ENCODE measurements around the gene CTIF. TPM values are rescaled to one million over a fixed set of nuclear protein-coding genes. Genes with fewer than 3 reads are reported as not detected.
A peak's percentile ranks its signal among the peaks of the same experiment; 100 is the strongest.

Gene CTIF
- total and polyA plus RNA-seq, 2 experiments from 2014 or later: 8.6 to 14.4 TPM

GRCh38 chr18:48850822-48851598 is 312.2 kb downstream of the CTIF start:
- TF ChIP-seq ZNF331 (CRISPR knock-in tag; IDR thresholded peaks at IDR 0.05; ENCODE audit: low read depth) (no peak), EZH2phosphoT487 (IDR thresholded peaks at IDR 0.05; ENCODE audit: unreplicated experiment) (no peak), CTCF (conservative IDR thresholded peaks at IDR 0.05; ENCODE audit: low read depth in 2 of 2) (no peak), POLR2AphosphoS5 (IDR thresholded peaks at IDR 0.05; ENCODE audit: low read depth) (no peak), ETS1 (IDR thresholded peaks at IDR 0.05) (no peak), CREB1 (CRISPR knock-in tag; IDR thresholded peaks at IDR 0.05; ENCODE audit: low read depth) (no peak), EZH2 (IDR thresholded peaks at IDR 0.05; ENCODE audit: low read depth, unreplicated experiment) (no peak), ZNF114 (CRISPR knock-in tag; IDR thresholded peaks at IDR 0.05) (no peak), STAT1 (IDR thresholded peaks at IDR 0.05; ENCODE audit: unreplicated experiment) (no peak), REST (IDR thresholded peaks at IDR 0.05; ENCODE audit: unreplicated experiment) (no peak), JUNB (IDR thresholded peaks at IDR 0.05; ENCODE audit: unreplicated experiment) (no peak), NANOG (IDR thresholded peaks at IDR 0.05; ENCODE audit: borderline replicate concordance) (no peak)
- TF ChIP-seq, protein P1, sequence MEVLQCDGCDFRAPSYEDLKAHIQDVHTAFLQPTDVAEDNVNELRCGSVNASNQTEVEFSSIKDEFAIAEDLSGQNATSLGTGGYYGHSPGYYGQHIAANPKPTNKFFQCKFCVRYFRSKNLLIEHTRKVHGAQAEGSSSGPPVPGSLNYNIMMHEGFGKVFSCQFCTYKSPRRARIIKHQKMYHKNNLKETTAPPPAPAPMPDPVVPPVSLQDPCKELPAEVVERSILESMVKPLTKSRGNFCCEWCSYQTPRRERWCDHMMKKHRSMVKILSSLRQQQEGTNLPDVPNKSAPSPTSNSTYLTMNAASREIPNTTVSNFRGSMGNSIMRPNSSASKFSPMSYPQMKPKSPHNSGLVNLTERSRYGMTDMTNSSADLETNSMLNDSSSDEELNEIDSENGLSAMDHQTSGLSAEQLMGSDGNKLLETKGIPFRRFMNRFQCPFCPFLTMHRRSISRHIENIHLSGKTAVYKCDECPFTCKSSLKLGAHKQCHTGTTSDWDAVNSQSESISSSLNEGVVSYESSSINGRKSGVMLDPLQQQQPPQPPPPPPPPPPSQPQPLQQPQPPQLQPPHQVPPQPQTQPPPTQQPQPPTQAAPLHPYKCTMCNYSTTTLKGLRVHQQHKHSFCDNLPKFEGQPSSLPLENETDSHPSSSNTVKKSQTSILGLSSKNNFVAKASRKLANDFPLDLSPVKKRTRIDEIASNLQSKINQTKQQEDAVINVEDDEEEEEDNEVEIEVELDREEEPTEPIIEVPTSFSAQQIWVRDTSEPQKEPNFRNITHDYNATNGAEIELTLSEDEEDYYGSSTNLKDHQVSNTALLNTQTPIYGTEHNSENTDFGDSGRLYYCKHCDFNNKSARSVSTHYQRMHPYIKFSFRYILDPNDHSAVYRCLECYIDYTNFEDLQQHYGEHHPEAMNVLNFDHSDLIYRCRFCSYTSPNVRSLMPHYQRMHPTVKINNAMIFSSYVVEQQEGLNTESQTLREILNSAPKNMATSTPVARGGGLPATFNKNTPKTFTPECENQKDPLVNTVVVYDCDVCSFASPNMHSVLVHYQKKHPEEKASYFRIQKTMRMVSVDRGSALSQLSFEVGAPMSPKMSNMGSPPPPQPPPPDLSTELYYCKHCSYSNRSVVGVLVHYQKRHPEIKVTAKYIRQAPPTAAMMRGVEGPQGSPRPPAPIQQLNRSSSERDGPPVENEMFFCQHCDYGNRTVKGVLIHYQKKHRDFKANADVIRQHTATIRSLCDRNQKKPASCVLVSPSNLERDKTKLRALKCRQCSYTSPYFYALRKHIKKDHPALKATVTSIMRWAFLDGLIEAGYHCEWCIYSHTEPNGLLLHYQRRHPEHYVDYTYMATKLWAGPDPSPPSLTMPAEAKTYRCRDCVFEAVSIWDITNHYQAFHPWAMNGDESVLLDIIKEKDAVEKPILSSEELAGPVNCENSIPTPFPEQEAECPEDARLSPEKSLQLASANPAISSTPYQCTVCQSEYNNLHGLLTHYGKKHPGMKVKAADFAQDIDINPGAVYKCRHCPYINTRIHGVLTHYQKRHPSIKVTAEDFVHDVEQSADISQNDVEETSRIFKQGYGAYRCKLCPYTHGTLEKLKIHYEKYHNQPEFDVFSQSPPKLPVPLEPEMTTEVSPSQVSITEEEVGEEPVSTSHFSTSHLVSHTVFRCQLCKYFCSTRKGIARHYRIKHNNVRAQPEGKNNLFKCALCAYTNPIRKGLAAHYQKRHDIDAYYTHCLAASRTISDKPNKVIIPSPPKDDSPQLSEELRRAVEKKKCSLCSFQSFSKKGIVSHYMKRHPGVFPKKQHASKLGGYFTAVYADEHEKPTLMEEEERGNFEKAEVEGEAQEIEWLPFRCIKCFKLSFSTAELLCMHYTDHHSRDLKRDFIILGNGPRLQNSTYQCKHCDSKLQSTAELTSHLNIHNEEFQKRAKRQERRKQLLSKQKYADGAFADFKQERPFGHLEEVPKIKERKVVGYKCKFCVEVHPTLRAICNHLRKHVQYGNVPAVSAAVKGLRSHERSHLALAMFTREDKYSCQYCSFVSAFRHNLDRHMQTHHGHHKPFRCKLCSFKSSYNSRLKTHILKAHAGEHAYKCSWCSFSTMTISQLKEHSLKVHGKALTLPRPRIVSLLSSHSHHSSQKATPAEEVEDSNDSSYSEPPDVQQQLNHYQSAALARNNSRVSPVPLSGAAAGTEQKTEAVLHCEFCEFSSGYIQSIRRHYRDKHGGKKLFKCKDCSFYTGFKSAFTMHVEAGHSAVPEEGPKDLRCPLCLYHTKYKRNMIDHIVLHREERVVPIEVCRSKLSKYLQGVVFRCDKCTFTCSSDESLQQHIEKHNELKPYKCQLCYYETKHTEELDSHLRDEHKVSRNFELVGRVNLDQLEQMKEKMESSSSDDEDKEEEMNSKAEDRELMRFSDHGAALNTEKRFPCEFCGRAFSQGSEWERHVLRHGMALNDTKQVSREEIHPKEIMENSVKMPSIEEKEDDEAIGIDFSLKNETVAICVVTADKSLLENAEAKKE (CRISPR knock-in tag; IDR thresholded peaks at IDR 0.05): no peak
- Mint-ChIP-seq H3K4me3 (no peak overlapping the region), H3K36me3 (ENCODE audit: low read depth) (no peaks in the 10 kb centered on the region), H3K27ac (peak overlapping the region; percentile 58), H3K27me3 (ENCODE audit: insufficient read depth, low read depth, poor library complexity) (peaks cover 5% of the 10 kb centered on the region), H3K9me3 (no peaks in the 10 kb centered on the region), H3K4me1 (peaks cover 35% of the 10 kb centered on the region)
- Histone ChIP-seq H3K4me3 (no peak overlapping the region), H3K36me3 (ENCODE audit: insufficient read depth) (no peaks in the 10 kb centered on the region), H3K27ac (ENCODE audit: low read depth) (no peak overlapping the region), H3K79me2 (replicated peaks; ENCODE audit: insufficient read depth) (no peaks in the 10 kb centered on the region), H3K27me3 (ENCODE audit: insufficient read depth) (no peaks in the 10 kb centered on the region), H3K4me1 (ENCODE audit: insufficient read depth) (peaks cover 8% of the 10 kb centered on the region), H4K20me1 (replicated peaks; ENCODE audit: insufficient read depth) (no peaks in the 10 kb centered on the region), H2AFZ (no peak overlapping the region), H3K9me2 (ENCODE audit: insufficient read depth) (peaks cover 5% of the 10 kb centered on the region), H3F3A (replicated peaks; ENCODE audit: low read depth) (no peaks in the 10 kb centered on the region), H3K4me2 (peak overlapping the region; percentile 32; the same call in 1 of the 2 replicates)
- no peak for DNase-seq (ENCODE audit: low spot score)
- peak; percentile 43 for ATAC-seq
